GM12892 (cell line): ENCODE data around the gene SLC7A11. TPM values are rescaled to one million over a fixed set of nuclear protein-coding genes. Genes with fewer than 3 reads are reported as not detected.

Experiments used
- DNase-seq: peaks from one replicate; pipeline ENCODE4 v3.0.0; 2011; ENCODE audit not compliant: insufficient read length
- FAIRE-seq: peaks from 2 replicates; lab custom pipeline; 2011; peaks lifted over from hg19 to GRCh38; lab: Jason Lieb, UNC
- POLR2A ChIP-seq: IDR thresholded peaks from 2 replicates; pipeline ENCODE4 v1.6.1; 2011; ENCODE audit warnings: low read depth, low read length, control low read depth
- POLR2AphosphoS5 ChIP-seq: IDR thresholded peaks from 2 replicates; pipeline ENCODE4 v1.6.1; 2011; ENCODE audit warnings: low read depth, low read length, control low read depth
- TAF1 ChIP-seq: IDR thresholded peaks from 2 replicates; pipeline ENCODE4 v1.6.1; 2011; ENCODE audit warnings: low read depth, mild to moderate bottlenecking, control low read depth, low read length, borderline replicate concordance
- polyA plus RNA-seq: library from polyadenylated mRNA; unstranded; fragments of >200 nt; gene quantifications from one replicate; pipeline ENCODE4 v1.2.1, GENCODE V29; 2012; ENCODE audit warnings: missing spikeins, inconsistent platforms; ENCODE audit not compliant: missing spikeins

Gene SLC7A11
- polyA plus RNA-seq: 1.5 TPM

DNA sequence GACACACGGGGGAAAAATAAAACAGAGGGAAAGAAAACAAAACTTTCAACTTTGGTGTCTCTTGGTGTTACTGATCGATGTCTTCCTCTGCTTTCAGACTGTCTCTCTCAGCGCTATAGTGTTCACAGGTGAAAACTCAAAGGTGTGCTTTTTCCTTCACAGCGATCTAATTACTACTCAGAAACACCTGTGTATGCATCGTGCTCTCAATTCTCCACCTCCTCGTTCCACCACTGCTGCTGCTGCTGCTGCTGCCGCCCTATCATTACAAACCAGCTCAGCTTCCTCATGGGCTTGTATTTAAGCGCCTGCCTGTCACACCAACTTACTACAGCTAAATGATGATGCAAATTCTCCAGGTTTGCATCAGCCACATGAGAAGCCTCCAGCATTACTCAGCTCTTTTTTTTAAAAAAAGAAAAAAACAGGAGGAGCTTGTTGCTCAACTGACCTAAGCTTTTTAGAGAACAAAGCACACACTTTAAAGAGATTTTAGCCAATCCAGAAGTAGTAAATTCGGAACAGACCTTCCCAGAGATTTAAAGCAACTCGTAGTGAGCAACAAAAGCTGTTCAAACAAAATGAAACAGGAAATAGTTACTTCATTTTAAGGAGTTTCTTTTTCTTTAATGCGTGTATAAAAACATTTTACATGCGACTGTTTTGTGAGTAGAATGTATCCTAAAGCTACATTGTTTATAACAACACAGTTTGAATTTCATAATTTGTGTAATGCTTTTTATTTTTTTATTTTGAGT lies at the start of gene SLC7A11:
Gene SLC7A11 (minus strand): TSS at position 274 of the 758 bp plus-strand sequence. CDS start 280 bp downstream, outside the sequence.
- DNase-seq (peak; percentile 12), FAIRE-seq (peak; percentile 98)
- TF ChIP-seq POLR2A (peak; percentile 73), POLR2AphosphoS5 (peak; percentile 82), TAF1 (peak; percentile 76)

DNA sequence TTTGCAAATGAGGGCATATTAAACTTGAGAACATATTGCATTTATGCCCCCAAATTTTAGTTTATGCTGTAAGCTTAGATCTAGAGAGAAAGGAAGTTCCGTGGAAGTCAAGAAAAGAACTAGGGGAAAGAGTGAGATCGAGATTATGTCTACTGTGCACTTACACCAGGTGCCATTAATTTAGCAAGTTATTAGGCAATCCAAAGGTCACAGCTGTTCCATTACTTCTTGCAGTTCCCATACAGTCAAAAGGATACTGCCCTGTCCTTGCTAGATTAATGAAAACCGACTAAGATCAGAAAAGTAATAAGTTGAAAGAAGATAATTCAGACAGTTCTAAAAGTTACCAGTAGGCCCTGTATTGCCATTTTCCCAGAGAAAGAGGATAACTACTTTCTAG lies 49.3 kb upstream of the SLC7A11 start:
- FAIRE-seq (no peak), DNase-seq (no peak)
- TF ChIP-seq POLR2A (no peak), POLR2AphosphoS5 (no peak), TAF1 (no peak)

DNA sequence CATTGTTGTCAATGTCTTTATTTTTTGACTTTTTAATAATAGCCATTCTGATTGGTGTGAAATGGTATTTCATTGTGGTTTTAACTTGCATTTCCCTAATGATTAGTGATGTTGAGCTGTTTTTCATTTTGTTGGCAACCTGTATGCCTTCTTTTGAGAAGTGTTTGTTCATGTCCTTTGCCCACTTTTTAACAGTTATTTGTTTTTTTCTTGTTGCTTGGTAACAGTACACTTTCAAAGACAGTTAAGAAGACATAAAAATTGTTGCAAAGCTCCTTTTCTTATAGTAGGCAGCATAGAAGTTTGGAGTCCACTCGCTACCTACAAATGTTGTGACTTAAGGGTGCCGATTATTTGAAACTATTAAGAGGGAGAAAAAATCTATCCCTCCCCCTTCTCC lies 48.7 kb upstream of the SLC7A11 start:
- TF ChIP-seq TAF1 (no peak), POLR2AphosphoS5 (no peak)
- DNase-seq: no peak
- no peak for FAIRE-seq

DNA sequence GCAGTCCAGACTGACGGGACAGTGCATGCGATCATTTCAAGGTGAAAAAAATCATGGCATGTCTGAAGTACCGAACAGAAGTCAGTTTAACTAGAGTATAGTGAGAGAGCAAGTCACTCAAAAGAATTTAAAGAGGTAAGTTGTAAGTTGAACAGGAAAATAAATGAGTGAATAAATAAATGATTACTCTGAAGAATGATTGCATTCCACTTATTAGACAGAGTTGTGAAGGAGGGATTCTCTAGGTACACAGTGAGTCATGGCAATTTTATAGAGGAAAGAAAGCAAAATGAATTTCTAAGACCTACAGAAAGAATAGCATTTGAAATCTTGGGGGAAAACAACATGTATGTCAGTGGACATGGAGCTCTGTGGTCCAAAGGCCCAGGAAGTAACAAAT lies 37.1 kb upstream of the SLC7A11 start:
- FAIRE-seq (no peak), DNase-seq (no peak)
- TF ChIP-seq TAF1: no peak
- TF ChIP-seq POLR2A: no peak
- no peak for TF ChIP-seq POLR2AphosphoS5

DNA sequence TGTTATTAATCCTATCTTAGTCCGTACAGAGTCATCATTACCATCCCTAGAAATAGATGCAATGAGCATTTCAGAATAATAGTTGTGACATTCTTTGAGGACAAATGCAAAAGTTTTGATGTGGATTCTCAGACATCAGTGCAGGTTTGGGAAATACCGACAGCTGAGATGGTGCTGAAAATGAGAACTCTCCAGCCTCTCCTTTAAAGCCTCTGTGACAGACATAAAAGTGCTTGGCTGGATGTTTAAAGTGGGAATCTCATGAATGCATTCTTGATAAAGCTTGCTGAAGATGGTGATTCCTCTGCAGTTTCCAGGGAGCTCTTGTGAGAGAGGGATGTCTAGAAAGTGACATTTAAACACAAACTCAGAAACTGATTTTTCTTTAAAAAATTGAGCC lies 35.0 kb upstream of the SLC7A11 start:
- TF ChIP-seq TAF1 (no peak), POLR2A (no peak), POLR2AphosphoS5 (no peak)
- DNase-seq (no peak), FAIRE-seq (no peak)

DNA sequence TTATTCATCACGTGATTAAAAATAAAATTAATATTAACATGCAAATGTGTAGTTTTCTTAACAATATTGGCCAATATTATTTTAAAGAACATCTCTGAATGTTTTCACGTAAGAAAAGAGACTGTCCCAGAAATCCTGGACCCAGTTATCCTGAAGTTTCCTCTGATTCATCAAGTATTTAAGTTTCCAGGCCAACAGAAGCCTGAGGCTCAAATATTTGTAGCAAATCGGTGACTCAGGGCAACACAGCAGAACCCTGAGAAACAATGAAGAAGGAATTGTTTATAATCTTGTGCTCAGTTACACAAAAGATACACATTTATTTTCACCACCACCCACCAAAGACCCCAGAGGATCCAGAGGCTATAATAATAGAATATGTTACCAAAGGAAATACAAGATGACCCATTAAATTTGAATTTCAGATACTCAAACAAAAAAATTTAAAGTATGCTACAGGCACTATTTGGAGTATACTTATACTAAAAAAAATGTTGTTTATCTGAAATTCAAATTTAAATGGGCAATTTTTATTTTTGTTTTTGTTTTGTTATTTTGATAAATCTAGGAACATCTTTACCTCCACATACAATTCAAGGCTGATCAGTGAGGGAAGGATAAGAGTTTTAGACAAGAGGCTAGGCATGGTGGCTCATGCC lies 33.9 kb upstream of the SLC7A11 start:
- FAIRE-seq (no peak), DNase-seq (no peak)
- TF ChIP-seq POLR2A (no peak), TAF1 (no peak), POLR2AphosphoS5 (no peak)

DNA sequence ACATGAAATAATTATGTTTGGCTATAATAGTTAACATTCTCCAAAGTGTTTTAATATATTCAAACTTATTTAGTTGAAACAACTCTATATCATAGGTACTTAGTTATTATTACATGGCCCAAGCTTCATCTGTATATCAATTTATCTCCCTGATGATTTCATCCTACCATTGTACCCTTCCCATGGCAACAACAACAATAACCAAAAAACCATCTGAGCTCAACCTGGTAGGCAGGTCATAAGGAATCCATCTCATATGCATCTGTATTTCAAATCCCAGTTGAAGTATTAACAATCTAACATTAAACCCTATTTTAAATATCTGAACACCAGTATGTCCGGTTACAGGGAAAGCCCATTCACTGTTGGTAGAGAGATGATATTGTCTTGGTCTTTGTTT lies 33.1 kb upstream of the SLC7A11 start:
- DNase-seq (no peak), FAIRE-seq (no peak)
- TF ChIP-seq TAF1 (no peak), POLR2A (no peak), POLR2AphosphoS5 (no peak)

DNA sequence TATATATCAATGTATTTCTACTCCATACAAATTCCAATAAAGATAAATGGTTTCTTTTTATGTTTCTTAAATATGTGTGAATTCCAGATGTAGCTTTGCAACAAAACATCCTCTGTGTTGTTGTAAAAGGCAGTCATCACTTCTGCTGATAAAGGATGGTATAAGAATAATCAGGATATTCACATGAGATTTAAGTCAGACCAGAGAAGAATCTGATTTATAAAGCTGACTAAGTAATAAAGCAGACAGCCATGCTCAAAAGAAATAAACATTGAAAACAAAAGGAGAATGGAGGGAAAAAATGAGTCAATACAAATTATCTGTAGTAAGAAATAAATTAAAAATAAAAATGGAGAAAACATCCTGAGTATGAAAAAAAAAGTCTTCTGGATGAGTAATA lies 27.0 kb upstream of the SLC7A11 start:
- TF ChIP-seq TAF1 (no peak), POLR2AphosphoS5 (no peak), POLR2A (no peak)
- no peak for DNase-seq
- FAIRE-seq: no peak

DNA sequence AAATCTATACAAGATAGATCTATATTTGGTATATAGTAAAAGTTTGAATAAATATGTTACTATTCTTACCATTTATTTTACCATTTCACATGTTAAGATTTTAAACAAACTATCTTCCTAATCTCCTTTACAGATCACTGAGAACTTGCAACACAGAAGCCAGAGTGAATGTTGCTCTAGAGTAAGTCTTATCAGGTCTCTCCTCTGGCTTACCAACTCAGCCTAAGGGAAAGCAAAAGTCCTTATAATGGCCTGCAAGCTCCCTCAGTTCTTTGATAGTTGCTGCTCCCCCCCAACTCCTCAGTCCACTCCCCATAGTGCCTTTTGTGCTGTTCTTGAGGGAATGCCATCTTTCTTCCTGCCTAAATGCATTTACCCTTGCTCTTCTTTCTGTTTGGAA lies 25.7 kb upstream of the SLC7A11 start:
- no peak for TF ChIP-seq POLR2A
- TF ChIP-seq POLR2AphosphoS5: no peak
- TF ChIP-seq TAF1: no peak
- FAIRE-seq (no peak), DNase-seq (no peak)

DNA sequence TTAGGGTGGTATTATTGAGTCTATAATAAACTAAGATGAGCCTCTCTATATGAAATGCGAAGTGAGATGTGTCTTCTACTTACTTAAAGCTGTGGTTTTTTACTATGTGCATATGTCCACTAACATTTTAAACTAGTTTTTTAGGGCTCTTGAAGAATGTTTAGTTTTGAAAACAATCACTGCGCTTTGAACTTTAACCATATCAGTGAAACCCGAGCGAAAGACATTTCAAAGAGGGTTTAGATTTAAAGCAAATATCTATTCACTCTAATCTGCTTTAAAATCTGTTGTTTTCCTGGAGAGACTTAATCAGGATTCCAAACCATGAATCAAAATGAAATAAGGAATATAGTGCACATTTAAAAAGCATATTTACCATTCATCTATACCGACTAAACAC lies 24.8 kb upstream of the SLC7A11 start:
- TF ChIP-seq TAF1 (no peak), POLR2AphosphoS5 (no peak), POLR2A (no peak)
- DNase-seq (no peak), FAIRE-seq (no peak)

DNA sequence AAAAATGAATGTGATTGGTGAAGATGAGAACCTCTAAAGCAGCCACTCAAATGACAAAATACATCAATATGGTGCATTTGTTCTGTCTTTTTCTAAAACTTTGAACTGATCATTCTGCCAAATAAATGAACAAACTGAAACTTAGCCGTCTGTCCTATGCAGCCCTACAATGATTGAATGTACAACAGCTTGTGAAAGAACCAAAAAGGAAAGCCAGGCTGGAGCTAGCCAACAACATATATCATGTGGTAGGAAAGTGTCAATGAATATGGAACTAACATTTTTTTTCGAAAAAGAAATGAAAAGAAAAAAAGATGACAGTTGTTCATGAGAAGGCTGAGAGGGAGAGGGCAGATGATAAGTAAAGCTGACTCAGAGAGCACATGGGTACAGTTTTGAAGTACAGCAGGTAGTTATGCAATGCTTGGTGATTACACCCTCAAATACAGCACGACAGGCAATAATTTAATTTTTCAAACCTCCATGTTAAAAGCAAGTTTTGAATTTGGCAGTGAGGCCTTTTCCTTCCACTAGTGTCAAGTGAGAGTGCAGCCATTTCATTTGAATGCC lies 21.2 kb upstream of the SLC7A11 start:
- FAIRE-seq (no peak), DNase-seq (no peak)
- TF ChIP-seq POLR2AphosphoS5 (no peak), POLR2A (no peak), TAF1 (no peak)
